Coronary artery (tissue), 2 donors: ENCODE data around the gene OGFOD1.

ENCODE experiments used
- DNase-seq: peaks from one replicate; pipeline ENCODE4 v3.0.0-alpha.2; 2017; ENCODE audit warnings: low spot score
- H3K27ac ChIP-seq, 2 donors: fragments of 200-600 bp; sonication (generic); one replicate each; pipeline ENCODE4 v1.5.1; 2016 to 2019
- H3K4me3 ChIP-seq: fragments of 200-600 bp; sonication (generic); 2 replicates; pipeline ENCODE4 v1.5.1; 2016; ENCODE audit warnings: mild to moderate bottlenecking, moderate library complexity
- TF ChIP-seq, protein P1 (sequence below): fragments of 200-600 bp; sonication (generic); IDR thresholded peaks from one replicate; pipeline ENCODE4 v1.5.1; 2019; ENCODE audit warnings: antibody characterized with exemption

The OGFOD1 gene

DNA sequence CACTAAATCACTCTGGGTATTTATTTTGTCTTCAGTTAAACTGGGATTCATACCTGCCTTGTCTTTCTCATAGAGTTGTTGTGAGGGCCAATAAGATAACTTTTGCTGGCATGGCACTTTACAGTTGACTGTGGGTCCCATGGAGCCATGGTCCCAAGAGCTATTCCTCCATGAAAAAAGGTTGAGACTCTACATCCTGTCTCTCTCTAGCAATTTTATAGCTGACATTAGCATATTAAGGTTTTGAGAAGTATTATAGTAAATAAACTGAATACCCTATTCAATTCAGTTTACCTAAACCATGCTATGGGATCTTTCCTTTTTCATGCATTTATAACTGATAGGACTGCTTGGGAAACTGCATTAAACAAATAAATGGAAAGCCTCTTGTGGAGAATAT lies 17.4 kb downstream of the OGFOD1 start:
- DNase-seq = no peak
- H3K27ac ChIP-seq = no peak overlapping the region
- TF ChIP-seq, protein P1, sequence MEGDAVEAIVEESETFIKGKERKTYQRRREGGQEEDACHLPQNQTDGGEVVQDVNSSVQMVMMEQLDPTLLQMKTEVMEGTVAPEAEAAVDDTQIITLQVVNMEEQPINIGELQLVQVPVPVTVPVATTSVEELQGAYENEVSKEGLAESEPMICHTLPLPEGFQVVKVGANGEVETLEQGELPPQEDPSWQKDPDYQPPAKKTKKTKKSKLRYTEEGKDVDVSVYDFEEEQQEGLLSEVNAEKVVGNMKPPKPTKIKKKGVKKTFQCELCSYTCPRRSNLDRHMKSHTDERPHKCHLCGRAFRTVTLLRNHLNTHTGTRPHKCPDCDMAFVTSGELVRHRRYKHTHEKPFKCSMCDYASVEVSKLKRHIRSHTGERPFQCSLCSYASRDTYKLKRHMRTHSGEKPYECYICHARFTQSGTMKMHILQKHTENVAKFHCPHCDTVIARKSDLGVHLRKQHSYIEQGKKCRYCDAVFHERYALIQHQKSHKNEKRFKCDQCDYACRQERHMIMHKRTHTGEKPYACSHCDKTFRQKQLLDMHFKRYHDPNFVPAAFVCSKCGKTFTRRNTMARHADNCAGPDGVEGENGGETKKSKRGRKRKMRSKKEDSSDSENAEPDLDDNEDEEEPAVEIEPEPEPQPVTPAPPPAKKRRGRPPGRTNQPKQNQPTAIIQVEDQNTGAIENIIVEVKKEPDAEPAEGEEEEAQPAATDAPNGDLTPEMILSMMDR = no peak
- H3K4me3 ChIP-seq = no peak overlapping the region

GRCh38 chr16:56469748-56470147 lies 18.4 kb downstream of the OGFOD1 start:
- TF ChIP-seq, protein P1 = no peak
- no peak for DNase-seq
- Histone ChIP-seq H3K4me3 (no peak overlapping the region), H3K27ac (no peak overlapping the region)

DNA sequence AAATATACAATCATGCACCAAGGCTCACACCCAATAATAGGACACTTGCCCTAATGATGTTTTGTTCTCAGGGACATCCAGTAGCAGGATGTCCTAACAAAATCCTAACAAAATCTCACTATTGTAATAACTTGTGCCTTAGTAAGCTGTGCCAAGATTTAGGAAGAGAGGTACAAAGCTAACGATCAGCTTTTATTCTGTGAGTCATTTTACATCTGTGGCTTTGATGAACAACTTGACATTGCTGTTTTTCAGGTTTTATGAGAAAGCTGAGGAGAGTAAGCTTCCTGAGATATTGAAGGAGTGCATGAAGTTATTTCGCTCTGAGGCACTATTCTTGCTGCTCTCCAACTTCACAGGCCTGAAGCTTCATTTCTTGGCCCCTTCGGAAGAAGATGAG lies 18.9 kb downstream of the OGFOD1 start:
- DNase-seq = no peak
- Histone ChIP-seq H3K4me3 (no peak overlapping the region), H3K27ac (no peak overlapping the region)
- TF ChIP-seq, protein P1 = no peak

GRCh38 chr16:56470666-56471065 lies 19.3 kb downstream of the OGFOD1 start:
- TF ChIP-seq, protein P1 = no peak
- DNase-seq = no peak

DNA sequence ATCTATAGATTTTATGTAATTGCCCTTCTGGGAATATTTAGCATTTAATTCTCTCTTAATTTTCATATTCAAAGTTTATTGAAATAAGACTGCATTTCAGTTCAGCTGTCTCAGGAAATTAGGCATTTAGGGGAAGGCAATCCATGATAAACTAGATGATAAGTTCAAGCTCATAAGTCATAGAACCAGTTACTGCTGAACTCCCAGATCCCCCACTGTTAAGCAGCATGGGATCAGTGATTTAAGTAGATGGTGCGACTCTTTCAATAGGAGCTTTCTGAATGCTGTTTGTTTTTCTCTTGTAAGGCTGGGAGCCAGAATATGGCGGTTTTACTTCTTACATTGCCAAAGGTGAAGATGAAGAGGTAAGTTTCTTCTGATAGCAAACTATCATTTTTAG lies 23.8 kb downstream of the OGFOD1 start:
- H3K27ac ChIP-seq = no peak overlapping the region
- TF ChIP-seq, protein P1 = no peak
- DNase-seq = no peak
- no peak overlapping the region for H3K4me3 ChIP-seq

More at GRCh38 chr16:56470666-56471065, 19.3 kb downstream of the OGFOD1 start:
- H3K4me3 ChIP-seq = no peak overlapping the region
- H3K27ac ChIP-seq = no peak overlapping the region

GRCh38 chr16:56477096-56477878 lies 25.9 kb downstream of the OGFOD1 start:
- peak overlapping the region in 1 of 2 donors; percentile 22 for H3K27ac ChIP-seq
- DNase-seq = no peak
- TF ChIP-seq, protein P1 = no peak
- H3K4me3 ChIP-seq = no peak overlapping the region
